SH-SY5Y (cell line): ENCODE results near the gene CRYBG1.

ENCODE experiments used
- GATA2 ChIP-seq: IDR thresholded peaks from 2 replicates; pipeline ENCODE4 v1.6.1; 2011; ENCODE audit warnings: mild to moderate bottlenecking, low read depth, low read length
- GATA3 ChIP-seq: IDR thresholded peaks from 2 replicates; pipeline ENCODE4 v1.6.1; 2011; ENCODE audit warnings: low read depth, mild to moderate bottlenecking, low read length, moderate library complexity

GRCh38 chr6:106456756-106457155, 96.2 kb downstream of the CRYBG1 start:
- TF ChIP-seq GATA3 (no peak), GATA2 (no peak)
